ENCODE data around the gene CEP112. TPM values are rescaled to one million over a fixed set of nuclear protein-coding genes. Genes with fewer than 3 reads are reported as not detected.

Gene CEP112
- total and polyA plus RNA-seq, 7 donors, result 4.5 to 19.4 (median 9.7) TPM

DNA sequence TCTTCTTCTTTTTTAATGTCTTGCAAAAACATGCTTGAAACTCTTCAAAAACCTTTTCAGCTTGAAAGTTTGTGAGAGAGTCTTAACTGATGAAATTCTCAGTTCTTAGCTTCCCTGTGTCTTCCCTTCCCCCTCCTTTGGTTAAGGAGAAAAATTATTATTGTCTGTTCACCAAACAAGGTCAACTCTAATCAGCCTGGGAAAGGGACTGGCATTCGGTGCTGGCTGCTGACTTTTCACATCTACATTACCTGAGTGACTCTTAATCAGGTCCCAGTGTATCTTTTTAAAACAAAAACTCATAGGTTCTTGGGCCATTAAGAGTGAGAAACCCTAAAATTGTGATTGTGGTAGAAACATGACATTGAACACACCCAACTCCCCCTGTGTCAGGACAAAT is 591.4 kb downstream of the CEP112 start:
- no peaks in the 10 kb centered on the region for H3K9me3 ChIP-seq
- ATAC-seq (no peak), DNase-seq (no peak)
- no peak overlapping the region for H3K27ac ChIP-seq
- intact Hi-C loops (cut with DNase I), result no loop called here
- TF ChIP-seq, protein P1, sequence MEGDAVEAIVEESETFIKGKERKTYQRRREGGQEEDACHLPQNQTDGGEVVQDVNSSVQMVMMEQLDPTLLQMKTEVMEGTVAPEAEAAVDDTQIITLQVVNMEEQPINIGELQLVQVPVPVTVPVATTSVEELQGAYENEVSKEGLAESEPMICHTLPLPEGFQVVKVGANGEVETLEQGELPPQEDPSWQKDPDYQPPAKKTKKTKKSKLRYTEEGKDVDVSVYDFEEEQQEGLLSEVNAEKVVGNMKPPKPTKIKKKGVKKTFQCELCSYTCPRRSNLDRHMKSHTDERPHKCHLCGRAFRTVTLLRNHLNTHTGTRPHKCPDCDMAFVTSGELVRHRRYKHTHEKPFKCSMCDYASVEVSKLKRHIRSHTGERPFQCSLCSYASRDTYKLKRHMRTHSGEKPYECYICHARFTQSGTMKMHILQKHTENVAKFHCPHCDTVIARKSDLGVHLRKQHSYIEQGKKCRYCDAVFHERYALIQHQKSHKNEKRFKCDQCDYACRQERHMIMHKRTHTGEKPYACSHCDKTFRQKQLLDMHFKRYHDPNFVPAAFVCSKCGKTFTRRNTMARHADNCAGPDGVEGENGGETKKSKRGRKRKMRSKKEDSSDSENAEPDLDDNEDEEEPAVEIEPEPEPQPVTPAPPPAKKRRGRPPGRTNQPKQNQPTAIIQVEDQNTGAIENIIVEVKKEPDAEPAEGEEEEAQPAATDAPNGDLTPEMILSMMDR (IDR thresholded peaks at IDR 0.05), result no peak
- H3K36me3 ChIP-seq (ENCODE audit: insufficient read depth in 1 of 2, low read depth in 1 of 2), result no peaks in the 10 kb centered on the region
- no peaks in the 10 kb centered on the region for H3K27me3 ChIP-seq (ENCODE audit: insufficient read depth in 3 of 3, low read length in 2 of 3)
- WGBS, 3 donors, result 61 to 74% (median 64%) methylated on average over 1 of the region's 1 CpG
- H3K4me3 ChIP-seq, result no peak overlapping the region
- no peaks in the 10 kb centered on the region for H3K4me1 ChIP-seq

- WGBS, 3 donors, result 72 to 84% (median 75%) methylated on average over 5 of the region's 5 CpGs
- Histone ChIP-seq H3K9me3 (no peaks in the 10 kb centered on the region), H3K27ac (no peak overlapping the region), H3K27me3 (ENCODE audit: insufficient read depth in 3 of 3, low read length in 2 of 3) (no peaks in the 10 kb centered on the region), H3K4me3 (no peak overlapping the region), H3K4me1 (no peaks in the 10 kb centered on the region), H3K36me3 (ENCODE audit: insufficient read depth in 1 of 2, low read depth in 1 of 2) (no peaks in the 10 kb centered on the region)
- intact Hi-C loops (cut with DNase I), result no loop called here
- no peak for ATAC-seq
- no peak for DNase-seq
- TF ChIP-seq, protein P1 (IDR thresholded peaks at IDR 0.05), result no peak
These were observed 592.3 kb downstream of the CEP112 start for GRCh38 chr17:65599650-65600049.

GRCh38 chr17:65598746-65599145 is 593.2 kb downstream of the CEP112 start:
- WGBS, 3 donors, result 99 to 100% (median 100%) methylated on average over 1 of the region's 1 CpG
- no peaks in the 10 kb centered on the region for H3K27me3 ChIP-seq (ENCODE audit: insufficient read depth in 3 of 3, low read length in 2 of 3)
- H3K4me3 ChIP-seq, result no peak overlapping the region
- no peaks in the 10 kb centered on the region for H3K9me3 ChIP-seq
- ATAC-seq (no peak), DNase-seq (no peak)
- H3K27ac ChIP-seq, result no peak overlapping the region
- no peaks in the 10 kb centered on the region for H3K4me1 ChIP-seq
- TF ChIP-seq, protein P1 (IDR thresholded peaks at IDR 0.05), result no peak
- H3K36me3 ChIP-seq (ENCODE audit: insufficient read depth in 1 of 2, low read depth in 1 of 2), result no peaks in the 10 kb centered on the region
- intact Hi-C loops (cut with DNase I), result no loop called here

GRCh38 chr17:65595071-65595656 is 596.8 kb downstream of the CEP112 start:
- H3K4me3 ChIP-seq, result no peak overlapping the region
- WGBS, 3 donors, result 76 to 80% (median 79%) methylated on average over 4 of the region's 4 CpGs
- TF ChIP-seq, protein P1 (IDR thresholded peaks at IDR 0.05), result no peak
- intact Hi-C loops (cut with DNase I), result no loop called here
- ATAC-seq, result no peak
- DNase-seq, result no peak
- no peaks in the 10 kb centered on the region for H3K4me1 ChIP-seq
- no peaks in the 10 kb centered on the region for H3K9me3 ChIP-seq
- H3K27ac ChIP-seq, result no peak overlapping the region
- H3K36me3 ChIP-seq (ENCODE audit: insufficient read depth in 1 of 2, low read depth in 1 of 2), result no peaks in the 10 kb centered on the region
- no peaks in the 10 kb centered on the region for H3K27me3 ChIP-seq (ENCODE audit: insufficient read depth in 3 of 3, low read length in 2 of 3)
